Measurements from ENCODE around the gene MGAT5B. TPM values are rescaled to one million over a fixed set of nuclear protein-coding genes. Genes with fewer than 3 reads are reported as not detected.
"Not testable (repeated sequence)": the region's sequence is repeated elsewhere in the genome, so short reads cannot be mapped to it uniquely, and the experiment has no call there.

Gene MGAT5B
- total RNA-seq, 2 donors from 2014 or later, result 0.05 to 0.27 TPM

GRCh38 chr17:76974721-76975120 is 106.5 kb downstream of the MGAT5B start:
- Histone ChIP-seq H3K4me3 (no peak overlapping the region), H3K27ac (no peak overlapping the region), H3K9me3 (no peaks in the 10 kb centered on the region), H3K36me3 (no peaks in the 10 kb centered on the region), H3K27me3 (peaks cover 5% of the 10 kb centered on the region), H3K9ac (ENCODE audit: low read depth in 2 of 2, low read length in 2 of 2) (no peak overlapping the region), H3K4me1 (no peaks in the 10 kb centered on the region)
- no peak for DNase-seq
- intact Hi-C loops (cut with DNase I), result no loop called here
- no peak for TF ChIP-seq CTCF (IDR thresholded peaks at IDR 0.05)

GRCh38 chr17:76978050-76978449 is 109.8 kb downstream of the MGAT5B start:
- DNase-seq; H3K27ac ChIP-seq; H3K9me3 ChIP-seq; intact Hi-C loops (cut with DNase I); H3K27me3 ChIP-seq; H3K4me1 ChIP-seq; H3K9ac ChIP-seq (ENCODE audit: low read depth in 2 of 2, low read length in 2 of 2); H3K4me3 ChIP-seq; H3K36me3 ChIP-seq: not testable (repeated sequence)

GRCh38 chr17:76981545-76982295 is 113.5 kb downstream of the MGAT5B start:
- Histone ChIP-seq H3K4me3 (no peak overlapping the region), H3K4me1 (no peaks in the 10 kb centered on the region), H3K27me3 (no peaks in the 10 kb centered on the region), H3K27ac (no peak overlapping the region), H3K9ac (ENCODE audit: low read depth in 2 of 2, low read length in 2 of 2) (no peak overlapping the region), H3K36me3 (no peaks in the 10 kb centered on the region), H3K9me3 (no peaks in the 10 kb centered on the region)
- DNase-seq, result no peak
- intact Hi-C loops (cut with DNase I), result no loop called here
- no peak for TF ChIP-seq CTCF (IDR thresholded peaks at IDR 0.05)

- Histone ChIP-seq H3K4me3 (no peak overlapping the region), H3K27me3 (no peaks in the 10 kb centered on the region), H3K9me3 (no peaks in the 10 kb centered on the region), H3K36me3 (no peaks in the 10 kb centered on the region), H3K4me1 (no peaks in the 10 kb centered on the region), H3K9ac (ENCODE audit: low read depth in 2 of 2, low read length in 2 of 2) (no peak overlapping the region), H3K27ac (no peak overlapping the region)
- intact Hi-C loops (cut with DNase I), result no loop called here
- no peak for DNase-seq
- no peak for TF ChIP-seq CTCF (IDR thresholded peaks at IDR 0.05)
Observed at GRCh38 chr17:76982408-76983074, 114.3 kb downstream of the MGAT5B start.

- H3K9me3 ChIP-seq, result no peaks in the 10 kb centered on the region
- H3K27me3 ChIP-seq, result no peaks in the 10 kb centered on the region
- intact Hi-C loops (cut with DNase I), result no loop called here
- H3K27ac ChIP-seq, result no peak overlapping the region
- H3K36me3 ChIP-seq, result no peaks in the 10 kb centered on the region
- no peak overlapping the region for H3K4me3 ChIP-seq
- no peak for DNase-seq
- TF ChIP-seq CTCF (IDR thresholded peaks at IDR 0.05), result no peak
- H3K9ac ChIP-seq (ENCODE audit: low read depth in 2 of 2, low read length in 2 of 2), result no peak overlapping the region
- H3K4me1 ChIP-seq, result no peaks in the 10 kb centered on the region
Observed at GRCh38 chr17:76983075-76983775, 115.0 kb downstream of the MGAT5B start.

Data from colonic mucosa (tissue), 4 donors.